NB4 (cell line): ENCODE measurements around the gene GALNS.

Experiments
- CTCF ChIP-seq: IDR thresholded peaks from one replicate; pipeline ENCODE4 v1.5.1; 2012; ENCODE audit warnings: low read depth, low read length
- POLR2A ChIP-seq: IDR thresholded peaks from 2 replicates; pipeline ENCODE4 v1.6.1; 2011; ENCODE audit warnings: mild to moderate bottlenecking; ENCODE audit not compliant: insufficient read length; ENCODE audit errors: extremely low read depth

- TF ChIP-seq CTCF (no peak), POLR2A (no peak)
Measured at GRCh38 chr16:88769617-88770460, 86.9 kb downstream of the GALNS start.
